ENCODE measurements around the gene CCNDBP1. TPM values are rescaled to one million over a fixed set of nuclear protein-coding genes. Genes with fewer than 3 reads are reported as not detected.
A peak's percentile ranks its signal among the peaks of the same experiment; 100 is the strongest.

The CCNDBP1 gene
- total RNA-seq, 1 donor from 2014 or later: 54.6 TPM

DNA sequence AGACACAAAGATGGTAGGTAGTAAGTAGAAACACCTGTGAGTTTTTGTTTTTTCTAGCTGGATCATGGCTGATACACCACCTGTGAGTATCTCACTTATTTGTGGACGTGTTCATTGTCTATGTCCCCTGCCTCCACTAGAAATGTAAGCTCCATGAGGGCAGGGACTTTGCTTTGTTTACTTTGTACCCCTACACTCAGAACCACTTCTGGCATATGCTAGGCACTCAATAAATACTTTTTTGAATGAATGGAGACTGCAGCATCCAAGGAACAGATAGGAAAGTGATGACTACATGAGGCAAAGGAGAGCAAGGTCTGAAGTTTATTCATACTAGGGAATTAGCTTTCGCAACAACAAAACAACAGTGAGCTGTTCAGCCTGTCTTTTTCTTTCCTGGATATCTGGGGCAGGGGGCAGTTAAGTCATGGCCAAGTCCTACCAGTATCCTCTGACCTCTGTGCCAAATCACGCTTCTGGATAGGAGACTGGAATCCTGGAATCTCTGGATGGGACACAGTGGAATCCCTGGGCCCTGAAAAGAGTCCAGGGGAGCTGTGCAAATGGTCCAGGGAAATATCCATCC lies 47.2 kb downstream of the CCNDBP1 start:
- DNase-seq (ENCODE audit: missing footprints) (no peak), ATAC-seq (no peak)
- intact Hi-C loops (cut with DNase I): no loop called here

DNA sequence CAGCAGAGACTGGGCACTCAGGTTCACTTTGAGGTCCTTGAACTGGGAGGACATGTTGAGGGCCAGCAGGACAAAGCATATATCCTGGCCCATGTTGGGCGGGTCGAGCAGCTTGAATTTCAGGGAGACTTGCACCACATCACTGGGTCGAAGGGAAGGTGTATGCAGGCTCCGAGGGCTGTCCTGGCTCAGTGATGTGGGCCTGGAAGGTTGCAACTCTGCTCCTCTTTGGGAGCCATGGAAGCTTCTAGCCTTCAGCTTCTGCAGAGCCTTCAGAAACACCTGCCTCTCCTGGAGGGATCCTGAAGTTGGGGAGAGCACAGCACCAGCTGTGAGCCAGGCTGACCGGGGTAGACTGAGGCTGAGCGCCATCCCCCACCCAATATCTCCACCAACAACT lies 50.3 kb downstream of the CCNDBP1 start:
- intact Hi-C loops (cut with DNase I): no loop called here
- ATAC-seq: no peak
- DNase-seq (ENCODE audit: missing footprints): no peak

DNA sequence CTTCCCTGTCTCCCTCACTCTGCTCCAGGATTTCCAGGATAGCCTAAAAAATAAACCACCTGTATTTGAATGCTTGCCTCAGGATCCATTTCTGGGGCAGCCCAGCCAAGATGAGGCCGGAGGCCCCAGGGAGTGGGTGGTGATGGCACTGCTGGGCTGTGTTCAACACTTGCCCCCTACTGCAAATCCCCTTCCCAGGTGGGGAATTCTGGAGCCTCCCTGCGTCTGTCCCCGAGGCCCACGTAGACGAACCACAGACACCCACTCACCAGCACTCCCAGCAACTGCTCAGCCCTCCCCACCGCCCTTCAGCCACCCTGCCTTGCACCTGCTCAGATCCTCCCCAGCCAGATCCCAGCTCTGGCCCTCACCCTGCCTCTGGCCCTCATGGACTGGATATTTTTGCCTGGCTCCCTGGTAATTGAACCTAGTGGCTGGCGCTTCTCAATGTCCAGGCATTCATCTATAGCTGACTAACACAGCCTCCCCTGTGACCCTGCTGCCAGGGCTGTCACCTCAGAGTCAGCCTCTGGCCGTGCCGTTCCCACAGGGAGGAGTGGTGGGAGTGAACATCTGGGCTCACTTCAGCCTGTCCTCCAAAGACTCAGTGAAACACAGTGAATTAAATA lies 52.8 kb downstream of the CCNDBP1 start:
- ATAC-seq: no peak
- DNase-seq (ENCODE audit: missing footprints): no peak
- intact Hi-C loops (cut with DNase I): no loop called here

DNA sequence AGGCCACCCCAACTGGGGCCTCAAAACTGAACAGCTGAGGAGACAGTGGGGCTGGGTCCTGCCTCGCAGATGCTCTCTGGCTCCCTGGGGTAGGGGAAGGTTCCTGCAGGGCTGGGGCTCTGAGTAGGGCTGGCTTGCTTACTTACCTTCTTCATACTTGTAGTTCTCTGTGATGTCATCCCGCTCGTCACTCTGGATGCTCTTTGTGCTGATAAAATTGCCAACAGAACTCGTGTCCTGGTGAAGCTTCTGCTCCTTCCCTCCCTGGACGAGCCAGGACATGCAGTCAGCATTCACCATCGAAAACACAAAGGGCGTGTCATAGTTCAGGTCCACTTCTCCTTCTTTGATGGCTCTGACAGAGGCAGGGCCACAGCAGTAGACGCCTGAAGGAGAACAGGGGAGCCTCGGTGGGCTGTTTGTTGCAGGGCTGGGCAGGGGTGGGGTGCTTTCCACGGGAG lies 53.5 kb downstream of the CCNDBP1 start:
- intact Hi-C loops (cut with DNase I): no loop called here
- no peak for DNase-seq (ENCODE audit: missing footprints)
- no peak for ATAC-seq

DNA sequence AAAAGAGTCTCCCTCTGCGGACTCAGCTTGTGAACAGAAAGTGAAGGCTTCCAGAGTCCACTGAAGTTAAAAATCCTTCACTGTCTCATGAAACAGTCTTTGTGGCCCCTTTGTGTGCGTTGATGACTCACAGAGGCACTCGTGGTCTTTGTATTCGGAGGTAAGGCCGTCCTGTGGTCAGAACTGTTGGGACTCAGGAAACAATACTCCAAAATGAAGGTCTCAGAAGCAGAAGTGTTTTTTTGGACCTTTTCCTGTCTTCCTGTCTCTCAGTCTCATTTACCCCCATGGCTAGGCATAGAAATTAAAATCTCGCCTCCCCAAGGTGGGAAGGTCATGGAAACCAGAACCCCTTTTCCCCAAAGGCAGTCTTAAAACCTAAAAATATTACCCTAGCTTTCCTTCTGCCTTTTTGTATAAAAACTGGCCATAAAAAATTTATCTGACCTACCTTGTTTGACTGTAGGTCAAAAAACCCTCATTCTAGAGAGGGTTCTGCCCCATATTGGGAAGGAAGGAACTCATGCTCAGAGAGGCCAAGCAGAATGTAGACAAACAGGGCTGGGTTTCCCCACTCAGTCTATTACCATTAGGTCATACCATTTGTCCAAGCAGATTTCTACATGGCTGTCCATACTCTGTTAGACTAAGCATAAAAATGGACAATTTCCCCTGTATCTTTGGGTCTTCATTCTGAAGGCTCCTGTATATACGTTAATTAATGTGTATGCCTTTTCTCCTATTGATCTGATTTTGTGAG lies 54.7 kb downstream of the CCNDBP1 start:
- intact Hi-C loops (cut with DNase I): no loop called here
- ATAC-seq (no peak), DNase-seq (ENCODE audit: missing footprints) (no peak)

DNA sequence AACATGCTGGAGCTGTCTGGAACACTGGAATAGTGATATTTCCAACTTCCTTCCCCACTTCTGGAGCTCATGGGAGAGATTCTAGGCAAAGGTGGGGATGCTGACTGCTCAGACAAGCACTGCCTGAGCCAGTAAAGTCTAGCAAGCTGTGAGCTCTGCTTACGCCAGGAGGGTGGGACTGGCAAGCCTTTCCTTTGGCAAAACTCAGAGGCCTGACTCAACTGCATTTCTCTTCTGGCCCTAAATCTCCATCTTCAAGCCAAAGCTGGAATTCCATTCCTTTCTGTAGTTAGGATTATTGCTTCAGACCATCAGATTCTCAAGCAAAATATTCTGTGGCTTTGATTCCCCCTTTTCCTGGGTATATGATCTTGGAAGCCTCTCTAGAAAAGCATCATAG lies 55.9 kb downstream of the CCNDBP1 start:
- peak; percentile 95 for ATAC-seq
- intact Hi-C loops (cut with DNase I): no loop called here

DNA sequence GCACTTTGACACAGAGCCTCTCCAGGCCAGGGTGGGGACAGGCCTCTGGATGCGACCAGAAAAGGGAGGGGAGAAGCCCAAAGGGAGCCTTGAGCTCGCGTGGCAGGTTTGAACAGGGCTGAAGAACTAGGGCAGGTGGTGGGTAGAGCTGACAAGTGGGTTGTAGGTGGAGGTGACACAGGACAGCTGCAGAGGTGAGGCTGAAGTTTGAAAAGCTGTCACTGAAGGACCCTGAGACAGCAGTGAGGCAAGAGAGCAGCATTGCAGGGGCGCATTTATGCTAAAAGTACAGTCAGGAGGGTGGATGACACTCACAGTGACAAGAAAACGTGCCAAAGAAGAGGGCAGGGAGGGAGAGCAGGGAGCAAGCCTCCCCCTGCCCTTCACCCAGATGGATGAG lies 57.4 kb downstream of the CCNDBP1 start:
- intact Hi-C loops (cut with DNase I): no loop called here
- ATAC-seq: no peak

More for the DNA sequence above, 55.9 kb downstream of the CCNDBP1 start:
- no peak for DNase-seq (ENCODE audit: missing footprints)

DNA sequence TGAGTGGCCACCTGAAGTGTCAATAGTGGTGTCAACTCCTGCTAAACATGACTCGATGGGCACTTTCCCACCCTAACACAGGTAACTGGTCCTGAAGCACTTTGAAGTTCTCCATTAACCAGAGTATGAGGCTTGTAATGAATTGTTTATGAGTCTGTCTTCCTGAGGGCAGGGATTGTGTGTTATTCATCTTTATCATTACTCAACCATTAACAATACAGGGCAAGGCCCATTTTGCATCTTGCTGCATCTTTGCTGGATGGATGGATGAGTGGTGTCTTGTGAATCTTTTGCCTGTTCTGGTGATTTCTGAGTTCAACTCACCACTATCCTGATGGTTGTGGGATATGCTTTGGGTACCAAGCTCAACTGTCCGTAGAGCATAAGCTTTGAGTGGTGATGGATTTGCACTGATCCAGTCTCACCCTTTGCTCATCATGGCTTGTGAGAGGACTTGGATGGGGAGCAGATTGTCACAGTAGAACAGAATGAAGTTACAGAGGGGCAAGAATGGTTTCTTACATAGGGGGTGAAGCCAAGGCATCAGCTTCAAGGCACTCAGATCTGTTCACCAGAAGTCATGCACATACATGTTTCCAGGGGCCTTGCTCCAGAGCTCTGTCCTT lies 57.9 kb downstream of the CCNDBP1 start:
- DNase-seq (ENCODE audit: missing footprints) (no peak), ATAC-seq (no peak)
- intact Hi-C loops (cut with DNase I): no loop called here

More for the DNA sequence above, 57.4 kb downstream of the CCNDBP1 start:
- no peak for DNase-seq (ENCODE audit: missing footprints)

DNA sequence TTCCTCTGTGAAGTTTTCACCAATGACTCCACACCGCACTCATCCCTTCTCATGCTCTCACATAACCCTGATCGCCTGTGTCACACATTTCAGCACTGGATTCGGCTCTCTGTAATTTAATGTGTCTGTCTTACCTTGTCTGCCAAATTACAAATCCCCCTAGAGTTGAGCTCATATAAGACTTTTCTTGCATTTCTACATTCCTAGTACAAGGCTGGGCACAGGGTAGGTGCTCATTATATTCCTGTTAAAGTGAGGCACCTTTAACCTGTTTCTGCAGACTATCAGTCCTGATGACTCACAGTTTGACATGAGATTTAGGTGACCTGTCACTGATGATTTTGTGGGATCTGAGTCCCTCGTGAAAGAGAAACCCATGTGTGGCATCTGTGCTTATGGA lies 58.9 kb downstream of the CCNDBP1 start:
- no peak for ATAC-seq
- intact Hi-C loops (cut with DNase I): no loop called here
- no peak for DNase-seq (ENCODE audit: missing footprints)

DNA sequence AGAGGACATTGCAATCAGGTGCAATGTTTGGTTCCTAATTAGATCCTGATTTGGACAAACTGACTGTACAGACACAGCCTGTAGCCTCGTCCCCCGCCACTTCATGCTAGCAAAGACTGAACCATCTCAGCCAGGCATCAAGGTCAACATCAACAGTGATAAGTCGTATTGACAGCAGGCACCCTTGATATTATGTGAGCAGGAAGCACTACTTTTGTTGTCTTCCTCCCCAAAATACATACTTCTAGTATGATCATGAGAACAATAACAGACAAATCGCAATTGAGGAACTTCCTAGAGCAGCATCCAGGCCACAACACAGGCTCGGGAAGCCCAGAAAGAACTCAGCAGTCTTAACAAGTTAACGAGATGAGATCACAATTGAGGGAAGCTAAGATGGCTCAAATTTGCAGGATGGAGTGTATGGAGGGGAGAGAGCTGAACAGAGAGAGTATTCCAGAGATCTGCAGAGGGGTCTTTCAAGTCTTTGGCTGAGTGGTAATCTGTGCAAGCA lies 61.1 kb downstream of the CCNDBP1 start:
- no peak for ATAC-seq
- no peak for DNase-seq (ENCODE audit: missing footprints)
- intact Hi-C loops (cut with DNase I): no loop called here

Other genes starting within 250 kb of the CCNDBP1 start
- gene UBR1, start 79.4 kb upstream of the CCNDBP1 start, total RNA-seq: 20.2 TPM
- gene TMEM62, start 51.8 kb upstream of the CCNDBP1 start, total RNA-seq: 11.7 TPM
- 0.57 TPM for gene EPB42, start 35.6 kb downstream of the CCNDBP1 start, total RNA-seq
- gene TGM5, start 81.5 kb downstream of the CCNDBP1 start, total RNA-seq: not detected
- not detected for gene TGM7, start 116.9 kb downstream of the CCNDBP1 start, total RNA-seq
- gene LCMT2, start 145.2 kb downstream of the CCNDBP1 start, total RNA-seq: 6.0 TPM
- gene ZSCAN29, start 185.6 kb downstream of the CCNDBP1 start, total RNA-seq: 13.1 TPM
- 12.5 TPM for gene TUBGCP4, start 185.7 kb downstream of the CCNDBP1 start, total RNA-seq

All from Right ventricle myocardium inferior (tissue), 1 donor.